ENCODE results near the gene BRIX1. TPM values are rescaled to one million over a fixed set of nuclear protein-coding genes. Genes with fewer than 3 reads are reported as not detected.

Gene BRIX1
- total and polyA plus RNA-seq, 2 donors (not counting 3 experiments of a cell fraction or from before 2014, with no cell fraction given), result 14.0 to 28.4 TPM

DNA sequence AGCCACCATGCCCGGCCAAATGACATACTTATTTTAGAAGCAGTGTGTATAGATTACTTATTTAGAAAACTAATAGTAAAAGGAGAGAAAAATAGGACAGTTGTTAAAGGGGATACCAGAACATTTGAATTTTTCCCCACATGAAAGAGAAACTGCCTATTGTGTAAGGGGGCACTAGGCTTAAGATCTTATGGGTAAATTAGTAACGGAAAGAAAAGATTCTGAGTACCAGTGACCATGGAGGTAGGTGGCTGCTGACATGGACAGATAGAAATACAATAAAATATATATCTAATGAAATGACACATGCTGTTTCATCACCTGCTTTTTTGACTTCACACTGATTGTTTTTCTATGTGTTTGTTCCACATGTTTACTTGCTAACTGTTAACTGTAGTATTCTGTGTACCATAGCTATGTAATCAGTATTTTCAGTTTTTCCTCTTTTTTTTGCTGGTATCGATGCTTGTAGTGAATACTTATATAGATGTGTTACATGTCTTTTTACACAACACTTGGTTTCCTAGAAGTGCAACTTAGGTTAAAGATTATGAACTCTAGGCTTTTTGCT, 10.9 kb downstream of the BRIX1 start:
- no peaks in the 10 kb centered on the region for H4K20me1 ChIP-seq (replicated peaks; ENCODE audit: control insufficient read depth, extremely low read depth, insufficient read depth, low read length)
- no peak overlapping the region for H3K27ac ChIP-seq (ENCODE audit: insufficient read depth, low read depth, low read length)
- no peak for FAIRE-seq
- intact Hi-C loops (cut with micrococcal nuclease), result no loop called here
- H3K9ac ChIP-seq (replicated peaks; ENCODE audit: extremely low read depth, insufficient read depth, low read length), result no peak overlapping the region
- dilution Hi-C loops (cut with MboI; ENCODE audit: extremely low pct_ligation_motif_present, low sequenced_read_pairs), result no loop called here
- no peak for TF ChIP-seq FOS (IDR thresholded peaks at IDR 0.05; ENCODE audit: borderline replicate concordance, insufficient read depth, low read length)
- no peak for TF ChIP-seq EZH2 (IDR thresholded peaks at IDR 0.05; ENCODE audit: borderline replicate concordance, low read depth, low read length, severe bottlenecking)
- no peak for TF ChIP-seq POLR2AphosphoS5 (IDR thresholded peaks at IDR 0.05; ENCODE audit: insufficient read depth, low read depth, low read length)
- TF ChIP-seq GATA2 (IDR thresholded peaks at IDR 0.05; ENCODE audit: insufficient read depth, insufficient read length, low read depth, low read length), result no peak
- TF ChIP-seq JUN (IDR thresholded peaks at IDR 0.05; ENCODE audit: borderline replicate concordance, insufficient read depth, insufficient read length, low read depth), result no peak
- TF ChIP-seq, protein P1, sequence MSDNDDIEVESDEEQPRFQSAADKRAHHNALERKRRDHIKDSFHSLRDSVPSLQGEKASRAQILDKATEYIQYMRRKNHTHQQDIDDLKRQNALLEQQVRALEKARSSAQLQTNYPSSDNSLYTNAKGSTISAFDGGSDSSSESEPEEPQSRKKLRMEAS (IDR thresholded peaks at IDR 0.05; ENCODE audit: insufficient read depth, insufficient read length), result no peak
- no peak for TF ChIP-seq MYC (IDR thresholded peaks at IDR 0.05; ENCODE audit: low read depth, low read length)
- TF ChIP-seq CTCF (IDR thresholded peaks at IDR 0.05; ENCODE audit: extremely low read depth in 1 of 2, insufficient read depth in 1 of 2, low read depth in 1 of 2, low read length in 2 of 2), result no peak
- no peak for TF ChIP-seq POLR2A (IDR thresholded peaks at IDR 0.05; ENCODE audit: low read depth, low read length)
- no peak for DNase-seq (ENCODE audit: low read depth, low spot score)
- BruUV-seq (replicated peaks), result no TSS peak
- CTCF ChIA-PET, result no interaction called here
- no peaks in the 10 kb centered on the region for H3K27me3 ChIP-seq (ENCODE audit: control insufficient read depth in 2 of 2, insufficient read depth in 2 of 2, low read length in 2 of 2)
- H3K4me1 ChIP-seq (ENCODE audit: control insufficient read depth, extremely low read depth, insufficient read depth, low read length), result peaks cover 30% of the 10 kb centered on the region
- no peak overlapping the region for H2AFZ ChIP-seq (ENCODE audit: low read depth, low read length)
- peaks cover 23% of the 10 kb centered on the region for H3K79me2 ChIP-seq (ENCODE audit: control insufficient read depth, insufficient read depth, low read length)
- no peak overlapping the region for H3K4me3 ChIP-seq (replicated peaks in 1 of 3; ENCODE audit: insufficient read depth in 1 of 3, low read depth in 1 of 3, low read length in 3 of 3)
- H3K9me3 ChIP-seq (replicated peaks; ENCODE audit: control insufficient read depth, insufficient read depth, low read length), result no peaks in the 10 kb centered on the region
- H3K9me1 ChIP-seq (replicated peaks; ENCODE audit: control insufficient read depth, extremely low read depth, insufficient read depth, low read length), result no peaks in the 10 kb centered on the region
- peaks cover 2 to 24% of the 10 kb centered on the region in 2 experiments for H3K36me3 ChIP-seq (ENCODE audit: control insufficient read depth in 2 of 2, extremely low read depth in 1 of 2, insufficient read depth in 2 of 2, low read length in 2 of 2)
- POLR2A ChIA-PET, result no interaction called here
- H3K4me2 ChIP-seq (ENCODE audit: insufficient read depth, low read length), result no peak overlapping the region
